Activated T-helper 9 cell treated with anti-CD3 and anti-CD28 coated beads, Interleukin-2, amount 50 U/mL, for 16 hours (primary cell): ENCODE measurements around the gene C1QTNF12.

Source experiments
- DNase-seq: peaks from one replicate; pipeline ENCODE4 v3.0.0-alpha.2; 2020; ENCODE audit warnings: low read depth

Gene C1QTNF12

DNA sequence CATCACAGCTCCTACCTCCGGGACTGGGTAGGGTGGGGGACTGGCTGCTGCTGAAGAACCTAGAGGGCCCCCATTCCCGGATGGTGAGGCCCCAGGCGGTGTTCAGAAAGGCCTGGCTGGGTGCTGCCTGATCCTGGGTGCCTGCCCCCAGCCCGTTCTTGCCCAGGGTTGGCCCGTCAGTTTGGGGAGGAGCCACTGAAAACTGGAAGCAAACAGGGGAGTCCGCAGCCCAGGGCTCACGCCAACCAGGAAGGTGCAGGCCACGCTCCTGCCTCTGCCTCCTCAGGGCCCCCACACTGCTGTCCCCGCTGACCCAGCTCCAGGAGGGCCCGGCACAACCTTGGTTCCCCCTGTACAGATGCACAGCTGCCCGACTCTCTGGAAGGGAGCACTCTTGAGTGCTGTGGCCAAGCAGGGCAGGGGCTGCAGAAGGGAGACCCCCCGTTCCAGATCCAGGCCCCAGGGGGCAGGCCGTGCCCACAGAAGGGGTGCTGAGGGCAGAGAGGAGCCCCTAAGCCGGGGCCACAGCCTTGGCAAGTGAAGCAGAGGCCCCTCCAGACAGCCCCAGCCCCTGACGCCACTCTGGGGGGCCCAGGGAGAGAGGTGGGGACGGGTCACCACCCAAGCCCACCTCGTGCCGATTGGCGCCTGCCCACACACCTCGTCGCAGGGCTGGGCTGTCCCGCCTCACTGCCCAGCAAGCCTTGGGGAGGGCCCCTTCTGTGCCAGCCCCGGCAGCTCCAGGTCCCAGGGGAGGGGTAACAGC, 5.5 kb downstream of the C1QTNF12 start:
- no peak for DNase-seq

DNA sequence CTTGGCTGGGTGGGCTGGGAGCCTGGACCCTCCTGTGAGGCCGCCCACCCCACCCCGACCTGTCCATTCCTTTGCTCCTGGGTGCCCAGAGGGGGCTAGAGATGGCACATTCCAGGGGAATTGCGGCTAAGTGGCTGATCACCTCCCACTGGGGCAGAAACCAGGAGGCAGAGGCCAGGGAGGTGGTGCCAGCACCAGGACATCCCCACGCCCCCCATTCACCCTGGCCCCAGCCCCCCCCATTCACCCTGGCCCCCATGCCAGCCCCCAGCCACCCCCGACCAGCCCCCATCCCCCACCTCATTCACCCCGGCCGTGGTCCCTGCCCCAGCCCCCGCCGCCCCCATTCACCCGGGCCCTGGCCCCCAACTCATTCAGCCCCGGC, 6.2 kb downstream of the C1QTNF12 start:
- DNase-seq = no peak

DNA sequence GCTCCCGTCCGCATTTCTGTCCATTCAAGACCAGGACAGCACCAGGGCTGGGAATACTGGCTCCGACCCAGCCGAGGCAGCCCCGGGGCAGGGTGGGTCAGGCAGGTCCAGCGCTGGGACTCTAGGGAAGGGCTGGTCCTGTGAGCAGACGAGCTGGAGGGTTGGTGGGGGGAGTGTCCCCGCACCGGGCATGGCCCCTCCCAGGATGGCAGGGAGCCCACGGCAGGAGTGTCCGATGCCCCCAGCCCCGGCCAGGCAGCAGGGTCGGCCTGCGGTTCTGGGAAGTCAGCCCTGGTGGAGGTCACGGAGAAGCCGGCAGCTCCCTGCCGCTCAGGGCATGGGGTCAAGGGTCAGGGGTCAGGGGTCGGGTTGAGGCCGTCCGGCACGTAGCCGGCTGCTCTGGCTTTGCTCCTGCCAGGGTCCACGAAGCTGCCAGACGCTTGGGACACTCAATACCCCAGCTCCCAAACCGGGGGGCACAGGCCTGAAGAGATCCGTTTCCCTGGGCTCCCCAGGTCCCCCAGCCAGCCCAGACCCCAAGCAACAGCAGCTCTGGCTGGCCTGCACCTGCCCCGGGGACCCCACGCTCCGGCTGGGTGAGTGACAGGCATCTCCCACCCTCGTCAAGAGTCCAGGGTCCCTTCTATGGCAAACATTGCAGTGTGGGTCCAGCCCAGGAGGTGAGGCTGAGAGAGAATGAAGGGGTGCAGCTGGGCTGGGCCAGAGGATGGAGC, 6.7 kb downstream of the C1QTNF12 start:
- DNase-seq = no peak

DNA sequence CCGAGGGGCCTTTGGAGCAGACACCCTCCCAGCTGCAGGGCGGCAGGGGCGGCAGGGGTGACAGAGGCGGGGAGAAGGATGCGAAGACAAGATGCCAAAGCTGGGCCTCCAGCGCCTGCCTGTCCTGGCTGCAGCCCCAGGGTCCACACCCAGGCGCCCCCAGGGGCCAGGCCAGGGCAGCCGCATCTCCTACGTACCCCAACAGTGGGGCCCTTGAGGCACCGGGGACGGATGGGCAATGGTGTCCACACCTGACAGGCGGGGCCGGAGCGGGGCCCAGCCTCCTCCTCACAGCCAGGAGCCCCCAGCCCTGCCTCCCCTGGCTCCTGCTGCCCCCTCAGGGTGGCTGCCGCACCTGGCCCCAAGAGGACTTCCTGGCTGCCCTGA, 7.3 kb downstream of the C1QTNF12 start:
- no peak for DNase-seq

DNA sequence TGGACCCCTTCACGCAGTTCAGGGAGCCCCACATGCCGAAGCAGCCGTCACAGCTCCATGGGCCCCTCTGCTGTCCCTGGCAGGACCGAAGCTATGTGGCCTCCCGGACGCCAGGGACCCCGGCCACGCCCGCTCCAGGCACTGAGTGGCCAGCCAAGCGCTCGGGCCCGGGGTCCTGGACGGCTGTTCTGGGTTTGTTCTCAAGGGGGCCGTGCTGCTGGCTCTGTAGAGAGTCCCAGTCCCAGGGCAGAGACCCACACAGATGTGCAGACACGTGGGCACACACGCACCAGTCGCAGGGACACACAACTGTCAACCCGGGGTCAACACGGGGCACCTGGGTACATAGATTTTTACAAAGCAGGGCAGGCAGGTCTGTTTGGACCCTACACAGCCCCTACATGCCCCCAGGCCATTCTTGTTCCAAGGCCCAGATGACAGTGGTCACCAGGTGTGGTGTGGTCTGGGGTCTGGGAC, 7.8 kb downstream of the C1QTNF12 start:
- no peak for DNase-seq

DNA sequence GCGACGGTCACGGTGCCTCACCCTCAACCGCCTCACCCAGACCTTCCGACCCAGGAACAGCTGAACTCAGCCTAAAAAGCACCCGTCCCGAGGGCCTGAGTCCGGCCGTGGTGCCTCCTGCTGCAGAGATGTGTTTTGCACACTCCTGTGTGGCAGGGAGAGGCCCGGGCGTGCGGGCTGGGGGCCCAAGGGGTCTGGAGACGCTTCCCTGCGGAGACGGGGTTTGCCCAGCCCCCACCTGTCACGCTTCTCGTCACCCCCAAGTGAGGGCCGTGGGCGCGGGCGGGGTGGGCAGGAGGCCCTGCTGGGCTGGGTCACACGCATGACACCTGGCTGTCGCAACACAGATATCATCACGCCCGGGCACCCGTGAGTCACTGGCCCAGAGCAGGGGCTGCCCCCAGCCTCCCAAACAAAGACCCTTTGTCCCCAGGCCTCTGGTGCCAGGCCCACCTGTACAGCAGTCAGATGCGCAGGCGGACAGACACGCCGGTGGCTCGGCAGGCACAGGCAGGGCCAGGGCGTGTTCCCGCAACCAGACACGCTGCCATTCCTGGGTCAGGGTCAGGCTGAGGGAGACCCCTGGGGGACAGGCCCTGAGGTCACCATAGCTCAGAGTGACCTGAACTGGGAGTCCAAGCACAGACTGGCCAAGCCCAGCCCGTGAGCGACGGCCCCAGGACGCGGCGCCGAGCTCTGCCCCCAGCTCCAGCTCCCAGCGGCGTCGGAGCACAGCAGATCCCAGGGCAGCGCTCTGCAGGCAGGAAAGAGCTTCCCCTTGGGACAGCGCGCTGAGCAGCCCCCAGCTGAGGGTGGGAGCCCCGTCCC, 8.4 kb downstream of the C1QTNF12 start:
- DNase-seq = no peak

DNA sequence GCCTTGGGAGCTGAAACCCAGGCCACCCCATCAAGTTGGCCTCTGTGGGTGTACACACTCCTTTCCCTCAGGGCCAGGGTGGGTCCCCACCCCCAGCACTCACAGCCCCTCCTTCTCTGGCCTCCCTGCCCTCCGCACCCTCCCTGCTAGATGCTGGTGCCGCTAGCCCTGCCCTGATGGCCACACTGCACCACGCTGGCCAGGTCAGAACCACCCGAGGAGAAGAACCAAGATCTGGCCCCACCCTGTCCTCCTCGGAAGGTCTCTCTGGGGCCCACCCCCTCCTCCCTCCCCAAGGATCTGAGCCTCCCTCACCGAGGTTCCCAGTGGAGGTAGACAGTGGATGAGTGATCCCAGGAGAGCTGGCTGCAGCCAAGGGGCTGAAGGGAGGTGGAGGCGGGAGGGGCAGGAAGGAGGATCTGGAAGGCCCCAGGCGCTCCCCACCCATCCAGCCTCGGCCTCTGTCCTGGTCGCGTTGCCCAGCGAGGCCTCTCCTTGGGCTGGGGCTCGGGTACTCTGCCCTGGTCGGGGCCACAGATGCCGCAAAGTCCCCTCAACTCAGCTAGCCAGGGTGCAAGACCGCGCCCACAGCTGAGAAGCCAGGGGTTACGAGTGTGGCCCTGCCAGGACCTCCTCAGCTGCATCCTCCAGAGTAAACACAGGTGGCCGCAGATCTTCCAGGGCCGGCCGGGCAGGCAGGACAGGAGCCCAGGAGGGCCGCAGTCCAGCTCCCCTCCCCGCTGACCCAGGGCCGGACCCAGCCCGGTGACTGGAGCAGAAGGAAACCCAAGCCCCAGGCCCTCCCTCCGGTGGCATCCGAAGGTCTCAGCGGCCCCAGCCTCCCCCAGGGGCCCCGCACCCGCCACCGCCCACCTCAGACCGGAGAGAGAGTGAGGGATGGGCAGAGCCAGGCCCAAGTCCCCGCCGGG, 9.3 kb downstream of the C1QTNF12 start:
- no peak for DNase-seq

DNA sequence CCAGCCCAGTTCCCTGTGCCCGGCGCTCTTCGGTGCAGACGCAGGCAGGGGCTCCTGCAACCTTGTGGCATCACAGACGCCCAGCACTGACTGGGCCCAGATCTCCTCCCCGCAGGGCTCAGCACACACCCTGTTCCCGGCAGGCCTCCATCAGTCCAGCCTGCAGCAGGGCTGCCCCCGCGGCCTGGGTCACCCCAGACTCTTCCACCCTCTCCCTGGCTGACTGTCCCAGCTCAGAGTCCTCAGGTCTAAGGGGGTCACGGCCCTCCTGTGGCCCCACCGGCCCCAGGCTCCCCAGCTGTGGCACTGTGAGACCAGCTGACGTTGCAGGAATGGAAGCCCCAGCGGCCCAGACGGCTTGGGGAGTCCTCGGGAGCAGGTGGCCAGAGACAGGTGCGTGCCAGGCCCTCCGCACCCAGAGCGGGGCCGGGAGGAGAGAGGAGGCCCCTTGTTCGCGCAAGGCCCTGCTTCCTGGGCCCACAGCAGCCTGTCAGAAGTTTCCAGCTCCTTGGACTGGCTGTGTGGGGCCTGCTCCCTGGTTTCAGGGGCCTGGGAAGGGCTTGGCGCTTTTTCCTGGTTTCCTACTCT, 10.3 kb downstream of the C1QTNF12 start:
- no peak for DNase-seq

DNA sequence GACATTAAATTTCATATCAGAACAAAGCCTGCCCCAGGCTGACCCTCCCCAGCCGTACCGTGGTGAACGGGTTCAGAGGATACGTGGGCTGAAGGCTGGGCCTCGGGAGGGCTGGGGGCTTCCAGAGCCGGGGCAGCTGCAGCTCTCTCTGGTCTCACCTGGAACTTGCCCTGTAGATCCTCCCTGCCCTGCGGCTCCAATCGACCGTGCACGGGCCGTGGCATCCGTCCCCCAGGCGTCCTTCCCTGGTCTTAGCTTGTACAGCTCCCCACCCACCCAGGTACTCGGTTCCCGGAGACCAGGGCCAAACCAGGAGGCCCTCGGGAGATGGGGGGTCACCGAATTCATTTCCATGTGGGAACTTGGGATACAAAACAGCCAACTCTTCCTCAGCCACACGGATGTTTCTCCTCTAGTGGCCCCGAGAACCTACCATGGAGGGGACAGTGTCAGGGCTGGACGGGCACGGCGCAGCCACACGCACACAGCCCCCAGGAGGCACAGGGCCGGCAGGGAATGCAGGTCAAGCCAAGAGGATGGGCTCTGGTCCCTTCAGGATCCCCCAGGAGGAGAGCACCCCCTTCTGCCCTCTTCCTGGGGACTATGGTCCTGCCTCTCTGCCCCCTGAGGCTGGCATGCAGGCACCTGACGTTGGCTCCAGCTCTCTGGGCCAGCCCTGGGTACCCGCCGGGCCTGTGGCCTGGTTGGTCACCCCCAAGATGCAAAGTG, 11.3 kb downstream of the C1QTNF12 start:
- no peak for DNase-seq

DNA sequence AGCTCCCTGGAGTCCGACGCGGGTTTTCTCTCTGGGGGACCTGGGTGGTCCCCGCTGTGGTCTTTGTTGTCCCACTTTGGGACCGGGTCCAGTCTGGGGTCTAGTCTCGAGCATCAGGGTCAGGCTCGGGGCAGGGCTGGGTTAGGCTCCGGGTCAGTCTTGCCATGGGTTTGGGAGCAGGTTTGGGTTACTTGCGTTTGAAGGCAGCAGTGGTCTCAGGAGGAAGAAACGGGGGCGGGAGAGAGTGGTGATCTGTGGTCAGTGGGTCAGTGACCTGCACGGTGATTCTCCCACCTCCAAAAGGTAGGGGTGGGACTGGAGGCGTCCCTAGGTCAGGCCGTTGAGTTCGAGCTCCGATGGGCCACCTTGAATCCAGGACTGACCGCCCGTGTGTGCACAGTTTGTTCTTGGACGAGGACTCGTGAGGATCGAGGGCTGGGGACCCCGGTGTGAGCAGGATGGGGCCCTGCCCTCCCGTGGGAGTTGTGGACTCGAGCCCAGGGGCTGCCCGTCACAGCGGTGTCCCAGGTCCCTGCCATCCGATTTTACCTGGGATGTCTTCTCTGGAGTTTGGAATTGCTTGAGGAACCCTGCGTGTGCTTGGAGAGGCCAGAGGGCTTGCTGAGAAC, 12.2 kb downstream of the C1QTNF12 start:
- no peak for DNase-seq

DNA sequence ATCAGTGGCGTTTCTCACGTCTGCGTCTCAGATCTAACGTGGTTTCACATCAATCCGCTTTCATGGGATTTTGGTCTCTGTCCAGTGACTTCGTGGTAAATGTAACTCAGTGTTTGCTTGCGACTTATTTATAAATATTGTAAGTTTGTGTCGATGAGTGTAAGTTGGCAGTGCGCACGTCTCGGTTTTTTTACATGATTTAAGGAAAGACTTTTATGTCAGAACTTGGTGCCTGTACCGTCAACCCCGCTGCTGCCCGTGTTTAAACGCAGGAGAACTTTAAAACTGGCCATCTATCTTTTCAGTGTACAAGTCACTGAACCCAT, 13.0 kb downstream of the C1QTNF12 start:
- no peak for DNase-seq

DNA sequence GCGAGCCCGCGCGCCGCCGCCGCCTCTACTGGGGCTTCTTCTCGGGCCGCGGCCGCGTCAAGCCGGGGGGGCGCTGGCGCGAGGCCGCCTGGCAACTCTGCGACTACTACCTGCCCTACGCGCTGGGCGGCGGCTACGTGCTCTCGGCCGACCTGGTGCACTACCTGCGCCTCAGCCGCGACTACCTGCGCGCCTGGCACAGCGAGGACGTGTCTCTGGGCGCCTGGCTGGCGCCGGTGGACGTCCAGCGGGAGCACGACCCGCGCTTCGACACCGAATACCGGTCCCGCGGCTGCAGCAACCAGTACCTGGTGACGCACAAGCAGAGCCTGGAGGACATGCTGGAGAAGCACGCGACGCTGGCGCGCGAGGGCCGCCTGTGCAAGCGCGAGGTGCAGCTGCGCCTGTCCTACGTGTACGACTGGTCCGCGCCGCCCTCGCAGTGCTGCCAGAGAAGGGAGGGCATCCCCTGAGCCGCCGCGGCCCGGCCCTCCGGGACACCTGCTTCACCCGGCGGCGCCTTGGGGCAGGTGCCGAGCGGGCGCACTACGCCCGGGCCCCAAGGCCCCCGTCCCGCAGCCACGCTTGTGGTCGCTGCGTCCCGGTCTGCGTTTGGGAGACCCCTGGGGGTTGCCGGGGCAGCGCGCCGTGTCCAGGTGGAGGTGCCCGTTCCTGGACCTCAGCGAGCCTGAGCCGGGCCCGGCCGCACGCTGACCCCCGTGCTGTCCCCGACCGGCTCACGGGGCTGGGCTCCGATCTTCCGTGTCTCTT, 13.5 kb downstream of the C1QTNF12 start:
- no peak for DNase-seq

DNA sequence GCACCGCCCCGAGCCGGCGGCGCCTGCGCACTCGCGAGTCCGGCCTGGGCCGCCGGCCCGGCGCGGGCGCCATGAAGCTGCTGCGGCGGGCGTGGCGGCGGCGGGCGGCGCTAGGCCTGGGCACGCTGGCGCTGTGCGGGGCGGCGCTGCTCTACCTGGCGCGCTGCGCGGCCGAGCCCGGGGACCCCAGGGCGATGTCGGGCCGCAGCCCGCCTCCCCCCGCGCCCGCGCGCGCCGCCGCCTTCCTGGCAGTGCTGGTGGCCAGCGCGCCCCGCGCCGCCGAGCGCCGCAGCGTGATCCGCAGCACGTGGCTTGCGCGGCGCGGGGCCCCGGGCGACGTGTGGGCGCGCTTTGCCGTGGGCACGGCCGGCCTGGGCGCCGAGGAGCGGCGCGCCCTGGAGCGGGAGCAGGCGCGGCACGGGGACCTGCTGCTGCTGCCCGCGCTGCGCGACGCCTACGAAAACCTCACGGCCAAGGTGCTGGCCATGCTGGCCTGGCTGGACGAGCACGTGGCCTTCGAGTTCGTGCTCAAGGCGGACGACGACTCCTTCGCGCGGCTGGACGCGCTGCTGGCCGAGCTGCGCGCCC, 14.2 kb downstream of the C1QTNF12 start, which contains the start of gene B3GALT6:
TSS of gene B3GALT6 (plus strand) at position 30 of the 588 bp plus-strand sequence. CDS start at position 72, 42 bp downstream.
- DNase-seq = no peak

DNA sequence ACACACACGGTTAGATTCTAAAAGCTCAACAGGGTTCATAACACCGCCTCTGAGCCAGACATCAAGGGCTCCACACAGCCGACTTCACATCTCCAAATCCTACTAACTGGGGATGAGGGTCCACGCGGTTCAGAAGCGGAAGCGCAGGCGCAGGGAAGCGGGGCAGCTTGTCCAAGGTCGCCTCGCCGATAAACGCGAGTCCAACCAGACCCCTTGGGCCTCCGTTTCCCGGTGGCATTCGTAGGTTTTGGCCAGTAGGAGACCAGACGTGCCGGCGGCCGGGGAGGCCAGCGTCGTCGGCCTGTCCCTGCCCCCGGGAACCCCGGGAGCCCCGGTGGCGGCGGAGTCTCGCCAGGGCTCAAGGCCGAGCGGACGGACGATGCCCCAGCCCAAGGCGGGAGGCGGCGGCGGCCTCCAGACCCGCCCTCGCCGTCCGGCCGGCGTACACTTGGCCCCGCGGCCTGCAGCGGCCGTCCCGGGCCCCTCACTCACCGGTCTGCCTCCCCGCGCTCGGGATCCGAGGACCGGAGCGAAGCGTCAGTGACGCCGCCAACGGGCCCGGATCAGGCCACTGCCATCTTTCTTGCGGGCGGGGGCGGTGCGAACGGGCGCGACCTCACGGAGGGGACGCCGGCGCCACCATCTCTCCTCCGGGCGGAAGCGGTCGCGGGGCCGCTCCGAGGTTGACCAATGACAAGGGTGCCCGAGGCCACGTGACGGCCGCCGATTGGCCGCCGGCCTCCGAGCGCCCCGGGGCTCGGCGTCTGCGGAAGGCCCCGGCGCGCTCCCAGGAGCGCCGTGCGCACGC, 14.9 kb downstream of the C1QTNF12 start, which contains the start of gene SDF4:
TSS of gene SDF4 (minus strand) at position 602 of the 808 bp plus-strand sequence. CDS start 3,229 bp downstream, outside the sequence.
- DNase-seq = peak; percentile 95

DNA sequence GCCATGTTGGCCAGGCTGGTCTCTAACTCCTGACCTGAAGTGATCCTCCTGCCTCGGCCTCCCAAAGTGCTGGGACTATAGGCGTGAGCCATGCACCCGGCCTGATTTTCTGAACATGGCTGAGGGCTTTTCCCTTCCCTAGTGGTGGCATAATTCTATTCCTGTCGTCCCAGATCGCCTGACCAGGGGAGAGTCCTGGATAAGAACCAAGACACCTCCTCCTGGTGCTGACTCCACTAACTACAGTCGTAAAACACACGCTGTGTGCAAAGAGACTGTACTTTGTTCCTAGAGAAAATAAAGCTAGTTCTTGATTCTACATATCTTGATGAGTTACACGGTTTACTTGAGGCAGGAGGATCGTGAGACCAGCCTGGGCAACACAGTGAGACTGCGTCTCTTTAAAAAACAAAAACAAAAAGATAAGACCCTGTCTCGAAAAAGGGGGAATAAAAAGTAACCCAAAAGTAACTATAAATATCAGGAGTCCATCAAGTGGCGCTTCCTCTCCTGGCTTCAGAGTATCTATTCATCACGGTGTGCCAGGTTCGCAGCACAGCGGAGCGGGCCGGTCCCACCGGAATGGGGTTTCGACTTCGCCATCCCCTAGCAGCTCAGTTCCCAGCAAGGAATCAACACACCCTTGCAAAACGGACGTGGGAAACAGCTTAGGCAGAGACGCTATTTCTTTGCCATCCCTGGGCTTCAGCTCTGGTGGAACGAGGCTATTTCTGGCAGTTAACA, 15.7 kb downstream of the C1QTNF12 start:
- no peak for DNase-seq

DNA sequence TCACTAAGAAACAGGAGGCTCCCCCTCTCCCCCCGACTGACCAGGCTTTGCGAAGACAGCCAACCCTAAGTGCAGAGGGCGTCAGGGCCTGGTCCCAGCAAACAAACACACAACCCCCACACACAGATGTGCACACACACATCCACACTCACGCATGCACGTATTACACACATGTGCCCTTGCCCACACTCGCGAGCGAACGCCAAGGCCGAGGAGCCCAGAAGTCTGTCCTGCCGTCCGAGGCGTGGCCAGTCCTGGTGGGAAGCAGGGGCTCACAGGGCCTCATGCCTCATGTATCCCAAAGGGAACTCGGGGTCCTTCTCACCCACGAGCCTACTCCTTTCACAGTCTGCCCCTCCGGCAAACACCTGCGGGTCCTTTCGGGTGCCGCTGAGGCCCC, 16.8 kb downstream of the C1QTNF12 start:
- no peak for DNase-seq
